GM10266 (cell line): ENCODE data around the gene PRXL2B.
"Not testable (repeated sequence)": the region's sequence is repeated elsewhere in the genome, so short reads cannot be mapped to it uniquely, and the experiment has no call there.

Experiments used
- DNase-seq: peaks from one replicate; pipeline ENCODE4 v3.0.0; 2012; ENCODE audit errors: extremely low spot score
- CTCF ChIP-seq: IDR thresholded peaks from 2 replicates; pipeline ENCODE4 v1.5.1; 2012; ENCODE audit warnings: mild to moderate bottlenecking, low read depth; ENCODE audit not compliant: control insufficient read depth, insufficient read depth; ENCODE audit errors: missing control alignments

Gene PRXL2B

GRCh38 chr1:2614145-2614544 lies 27.6 kb downstream of the PRXL2B start:
- no peak for DNase-seq
- TF ChIP-seq CTCF = no peak

- DNase-seq = no peak
- TF ChIP-seq CTCF = no peak
Observed at GRCh38 chr1:2617971-2618470, 31.4 kb downstream of the PRXL2B start.

GRCh38 chr1:2623571-2624337 lies 37.2 kb downstream of the PRXL2B start:
- DNase-seq = no peak

GRCh38 chr1:2624735-2625300 lies 38.2 kb downstream of the PRXL2B start:
- no peak for DNase-seq
- no peak for TF ChIP-seq CTCF

More at GRCh38 chr1:2623571-2624337, 37.2 kb downstream of the PRXL2B start:
- TF ChIP-seq CTCF = no peak

- no peak for TF ChIP-seq CTCF
- DNase-seq = no peak
Observed at GRCh38 chr1:2625311-2625710, 38.7 kb downstream of the PRXL2B start.

- not testable (repeated sequence) for DNase-seq
Observed at GRCh38 chr1:2625748-2626147, 39.2 kb downstream of the PRXL2B start.

- no peak for DNase-seq
Observed at GRCh38 chr1:2627746-2628145, 41.2 kb downstream of the PRXL2B start.

More at GRCh38 chr1:2627746-2628145, 41.2 kb downstream of the PRXL2B start:
- TF ChIP-seq CTCF = no peak
